ENCODE data around the gene ARID1B.
A peak's percentile ranks its signal among the peaks of the same experiment; 100 is the strongest.

ARID1B gene

DNA sequence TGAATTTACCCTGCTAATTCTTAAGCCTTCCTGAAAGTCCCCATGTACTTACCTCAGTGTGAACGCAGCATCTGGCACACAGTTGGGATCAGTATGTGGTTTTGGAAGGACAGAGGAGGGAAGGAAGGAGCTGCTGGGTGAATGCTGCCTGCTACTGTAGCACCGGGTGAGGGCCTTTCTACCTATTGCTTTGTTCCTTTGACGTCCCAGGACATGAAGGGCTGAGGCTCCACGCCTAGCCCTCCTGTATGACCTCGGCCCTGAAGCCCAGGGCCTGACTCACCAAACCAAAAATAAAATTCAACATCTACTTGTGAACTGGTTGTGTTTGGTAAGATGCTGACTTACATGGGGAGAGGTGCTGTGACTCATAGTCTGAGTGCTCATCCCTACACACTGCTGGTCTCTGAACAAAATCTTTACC lies 51.1 kb downstream of the ARID1B start:
- DNase-seq = no peak

DNA sequence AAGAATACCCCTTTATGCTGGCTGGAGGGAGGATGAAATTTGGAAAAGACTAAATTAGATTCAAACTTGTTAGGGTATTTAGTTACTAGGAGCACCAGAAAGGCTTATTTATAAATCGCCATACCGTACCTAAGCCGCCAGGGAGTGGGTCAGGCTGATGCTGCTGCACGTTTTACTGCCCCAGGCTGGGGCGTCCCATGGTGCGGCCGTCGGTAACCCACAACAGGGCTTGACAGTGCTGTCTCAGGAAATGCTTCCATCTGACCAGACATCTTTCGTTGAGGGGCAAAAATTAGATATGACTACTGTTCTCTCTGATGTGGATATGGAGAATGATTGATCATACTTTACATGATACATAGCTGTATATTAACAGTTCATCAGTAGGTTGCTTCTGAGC lies 52.9 kb downstream of the ARID1B start:
- DNase-seq = no peak

GRCh38 chr6:156832231-156832647 lies 55.1 kb downstream of the ARID1B start:
- peak in 1 of 2 donors; percentile 23 for DNase-seq

- DNase-seq = no peak
These were observed 55.5 kb downstream of the ARID1B start for GRCh38 chr6:156832669-156833068.

GRCh38 chr6:156833755-156834154 lies 56.6 kb downstream of the ARID1B start:
- no peak for DNase-seq

DNA sequence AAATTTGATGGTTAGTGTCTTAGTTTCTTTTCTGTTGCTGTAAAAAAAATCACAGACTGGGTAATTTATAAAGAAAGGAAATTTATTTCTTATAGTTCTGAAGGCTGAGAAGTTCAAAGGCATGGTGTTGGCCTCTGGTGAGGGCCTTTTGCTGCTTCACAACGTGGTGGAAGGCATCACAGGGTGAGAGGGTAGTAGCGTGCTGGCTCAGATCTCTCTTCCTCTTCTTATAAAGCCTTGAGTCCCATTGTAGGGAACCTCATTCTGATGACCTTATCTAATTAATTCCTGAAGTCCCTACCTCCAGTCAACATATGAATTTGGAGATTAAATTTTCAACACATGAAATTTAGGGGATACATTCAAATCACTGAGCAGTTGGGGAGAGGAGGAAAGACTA lies 62.0 kb downstream of the ARID1B start:
- DNase-seq = no peak

DNA sequence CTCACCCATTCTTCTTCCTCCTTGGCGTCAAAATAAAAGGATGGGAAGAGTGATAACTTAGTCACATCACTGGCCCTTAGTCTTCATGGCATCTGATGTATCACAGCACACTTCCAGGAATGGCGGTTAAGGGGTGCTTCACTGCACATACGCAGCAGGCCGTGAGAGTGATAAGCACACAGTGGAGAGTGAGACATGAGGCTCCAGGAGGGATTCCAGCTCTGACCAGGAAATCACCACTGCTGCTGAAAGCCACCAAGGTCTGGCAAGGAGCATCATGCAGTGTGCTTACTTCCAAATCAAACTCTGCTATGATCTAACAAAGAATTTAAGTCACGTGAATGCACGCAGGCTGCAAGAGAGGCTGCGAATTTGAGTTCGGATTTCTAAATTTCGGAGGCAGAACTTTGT lies 62.4 kb downstream of the ARID1B start:
- DNase-seq = no peak

DNA sequence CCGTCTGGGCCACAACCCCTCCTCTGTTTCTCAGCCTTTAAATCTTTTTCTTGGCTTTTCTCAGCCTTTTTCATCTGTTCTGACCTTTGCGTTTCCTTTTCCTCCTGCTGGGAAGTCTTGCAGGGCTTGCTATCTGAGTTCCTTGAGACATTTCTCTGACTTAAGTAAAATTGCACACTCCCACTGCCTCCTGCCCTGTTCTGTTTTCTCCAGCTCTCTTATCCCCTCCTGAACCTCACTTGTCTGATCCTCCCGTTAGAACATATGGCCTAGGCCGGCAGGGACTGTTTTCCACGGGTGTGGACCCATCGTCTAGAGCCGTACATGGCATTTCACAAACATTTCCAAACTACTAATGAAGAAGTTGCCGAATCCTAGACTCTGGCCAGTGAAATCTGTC lies 63.0 kb downstream of the ARID1B start:
- no peak for DNase-seq

- DNase-seq = no peak
These were observed 63.4 kb downstream of the ARID1B start for GRCh38 chr6:156840606-156841005.

GRCh38 chr6:156841508-156841907 lies 64.3 kb downstream of the ARID1B start:
- DNase-seq = no peak

DNA sequence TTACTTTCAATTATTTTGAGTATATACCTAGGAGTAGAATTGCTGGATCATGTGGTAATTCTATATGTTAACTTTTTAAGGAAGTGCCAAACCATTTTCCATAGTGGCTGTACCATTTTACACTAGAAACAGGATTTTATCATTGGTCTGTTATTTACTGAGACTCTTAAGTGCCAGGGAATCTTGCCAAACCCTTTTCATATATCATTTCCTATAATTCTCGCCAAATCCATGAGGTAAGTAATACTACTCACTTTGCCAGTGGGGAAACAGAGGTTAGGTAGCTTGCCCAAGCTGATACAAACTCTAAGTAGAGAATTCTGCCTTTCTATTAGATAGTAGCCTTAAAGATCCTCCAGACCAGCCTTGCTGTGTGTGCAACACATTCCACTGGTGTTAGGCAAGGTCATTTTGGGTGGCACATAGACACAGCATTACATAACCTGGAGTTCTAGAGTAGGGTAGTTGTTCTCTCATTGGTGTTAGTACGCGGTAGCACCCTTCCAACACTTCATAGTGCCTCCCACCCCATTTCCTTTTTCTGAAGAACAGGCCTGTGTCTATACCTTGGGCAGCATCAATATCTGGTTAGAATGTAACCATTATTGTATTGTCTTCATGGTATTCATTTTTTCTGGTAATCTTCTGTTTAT lies 65.5 kb downstream of the ARID1B start:
- DNase-seq = no peak

- no peak for DNase-seq
These were observed 66.9 kb downstream of the ARID1B start for GRCh38 chr6:156844089-156844488.

DNA sequence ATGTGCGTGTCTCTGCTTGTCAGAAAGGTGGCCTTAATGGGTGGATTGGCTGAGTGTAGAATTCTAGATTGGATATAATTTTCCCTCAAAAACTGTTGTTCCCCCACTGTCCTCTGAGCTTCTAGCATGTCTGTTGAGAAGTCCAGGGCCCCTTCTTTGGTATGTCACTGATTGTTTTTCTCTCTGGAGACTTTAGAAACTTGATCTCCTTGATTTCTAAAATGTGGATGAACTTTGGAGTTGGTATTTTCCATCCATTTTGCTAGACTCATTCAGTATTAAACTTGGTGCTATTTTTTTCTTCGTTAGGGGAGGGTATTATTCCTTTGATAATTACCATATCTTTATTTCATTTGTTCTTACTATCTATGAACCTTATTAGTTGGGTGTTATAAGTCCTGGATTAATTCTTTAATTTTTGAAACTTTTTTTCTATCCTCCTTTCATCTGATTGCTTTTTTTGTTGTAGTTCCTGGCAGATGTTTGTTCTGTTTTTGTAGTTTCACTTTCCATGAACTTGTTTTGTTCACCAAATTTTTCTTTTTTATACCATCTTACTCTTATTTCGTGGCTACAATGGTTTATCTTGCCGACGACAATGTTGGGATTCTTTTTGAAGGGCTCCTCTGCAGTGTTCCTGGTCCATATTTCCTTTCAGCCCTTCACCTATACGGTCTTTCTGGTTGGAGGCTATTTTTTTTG lies 68.4 kb downstream of the ARID1B start:
- no peak for DNase-seq

GRCh38 chr6:156846845-156847599 lies 69.8 kb downstream of the ARID1B start:
- no peak for DNase-seq

DNA sequence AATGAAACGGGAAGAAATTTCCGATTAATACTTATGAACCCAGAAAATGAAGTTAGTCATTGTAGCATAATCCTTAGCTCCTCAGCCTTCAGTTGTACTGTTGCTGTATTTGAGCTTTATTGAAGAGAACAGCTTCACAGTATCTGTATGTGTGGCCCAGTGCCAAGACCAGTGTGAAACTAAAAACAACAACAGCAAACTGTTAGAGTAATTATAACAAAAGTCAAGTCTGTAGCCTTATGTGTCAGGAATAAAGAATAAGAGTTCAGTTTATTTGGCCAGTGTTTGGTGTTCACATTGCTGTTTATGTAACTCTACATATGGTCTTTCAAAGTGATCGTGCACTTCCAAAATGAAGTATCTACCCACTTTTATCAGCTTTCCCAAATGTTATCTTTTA lies 70.9 kb downstream of the ARID1B start:
- DNase-seq = no peak

- DNase-seq = no peak
These were observed 71.4 kb downstream of the ARID1B start for GRCh38 chr6:156848533-156848932.

GRCh38 chr6:156849806-156850205 lies 72.6 kb downstream of the ARID1B start:
- DNase-seq = no peak

DNA sequence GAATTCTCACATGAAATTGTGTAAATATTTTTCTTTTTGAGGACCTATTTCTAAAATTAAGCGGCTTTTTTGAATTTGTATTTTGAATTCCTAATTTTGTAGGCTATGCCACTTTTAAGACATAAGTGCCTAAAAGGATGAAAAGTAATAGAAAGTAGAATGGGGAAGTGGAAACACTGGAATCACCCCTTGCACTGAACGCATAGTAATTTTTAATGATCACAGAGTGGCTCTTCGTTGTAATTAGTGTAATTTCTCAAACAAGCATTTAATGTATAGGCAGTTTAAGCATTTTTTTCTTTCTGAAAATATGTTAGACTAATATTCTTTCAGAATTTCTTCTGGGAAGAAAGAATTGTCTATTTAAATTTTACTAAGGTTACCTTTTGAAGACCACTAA lies 73.2 kb downstream of the ARID1B start:
- no peak for DNase-seq

DNA sequence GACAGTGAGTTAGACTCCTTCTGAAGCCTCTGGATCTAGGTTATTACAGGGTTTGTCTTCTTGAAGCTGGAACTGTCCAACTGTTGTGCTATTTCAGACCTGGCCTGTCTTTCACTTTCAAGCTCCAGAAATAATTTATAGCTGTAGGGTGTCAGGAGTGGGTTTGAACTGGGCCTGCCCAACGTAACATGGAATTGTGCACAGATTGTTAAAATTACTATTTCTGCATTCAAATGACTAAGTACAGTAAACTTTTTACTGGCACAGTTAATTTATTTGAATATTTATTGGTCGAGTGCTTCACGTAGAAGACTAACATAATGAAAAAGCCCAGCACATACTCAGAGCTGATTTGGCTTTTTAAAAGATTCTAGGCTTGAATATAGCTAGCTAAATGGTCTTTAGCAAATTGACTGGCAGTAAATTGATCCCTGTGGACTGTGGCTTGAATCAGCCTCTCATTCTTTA lies 74.3 kb downstream of the ARID1B start:
- no peak for DNase-seq

DNA sequence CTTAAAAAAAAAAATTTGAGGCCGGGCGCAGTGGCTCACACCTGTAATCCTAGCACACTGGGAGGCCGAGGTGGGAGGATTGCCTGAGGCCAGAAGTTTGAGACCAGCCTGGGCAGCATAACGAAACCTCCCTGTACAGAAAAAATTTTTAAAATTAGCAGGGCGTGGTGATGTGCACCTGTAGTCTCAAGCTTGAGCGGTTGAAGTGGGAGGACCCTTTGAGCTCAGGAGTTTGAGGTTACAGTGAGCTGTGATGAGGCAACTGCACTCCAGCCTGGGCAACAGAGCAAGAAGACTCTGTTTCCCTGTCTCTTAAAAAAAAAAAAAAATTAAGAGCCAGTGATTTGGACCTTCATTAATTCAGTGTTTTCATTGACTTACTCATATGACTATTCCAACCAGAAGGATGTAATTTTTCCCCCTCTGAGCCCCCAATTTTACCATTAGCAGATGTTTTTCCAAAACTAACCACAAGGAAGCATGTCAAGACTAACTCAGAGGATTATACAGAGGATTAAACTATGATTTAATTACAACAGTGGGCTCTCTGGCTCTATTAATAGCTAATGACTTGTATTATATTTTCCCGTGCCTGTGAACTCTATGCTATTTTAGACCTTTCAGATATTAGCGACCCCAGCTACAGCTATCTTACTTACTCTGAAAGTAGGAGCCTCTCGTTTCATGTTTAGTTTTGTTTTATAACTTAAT lies 75.1 kb downstream of the ARID1B start:
- peak in 1 of 2 donors; percentile 23 for DNase-seq

DNA sequence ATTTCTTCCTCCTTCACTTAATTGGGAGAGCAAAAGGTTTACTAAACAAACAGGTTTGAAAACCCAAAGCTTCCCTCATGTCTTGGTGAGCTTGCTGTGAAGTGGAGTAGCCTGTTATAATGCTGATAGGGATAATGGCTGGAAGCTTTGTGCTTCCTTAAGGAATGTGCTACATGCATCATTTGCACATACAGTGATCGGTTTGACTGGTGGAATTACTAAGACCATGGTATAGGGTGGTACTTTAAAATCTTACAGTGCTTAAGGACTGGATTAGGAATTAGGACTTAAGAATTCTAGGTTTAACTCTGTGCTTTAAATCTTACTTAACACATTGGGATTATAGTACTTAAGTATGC lies 75.7 kb downstream of the ARID1B start:
- DNase-seq = no peak

- no peak for DNase-seq
These were observed 76.6 kb downstream of the ARID1B start for GRCh38 chr6:156853733-156854132.

DNA sequence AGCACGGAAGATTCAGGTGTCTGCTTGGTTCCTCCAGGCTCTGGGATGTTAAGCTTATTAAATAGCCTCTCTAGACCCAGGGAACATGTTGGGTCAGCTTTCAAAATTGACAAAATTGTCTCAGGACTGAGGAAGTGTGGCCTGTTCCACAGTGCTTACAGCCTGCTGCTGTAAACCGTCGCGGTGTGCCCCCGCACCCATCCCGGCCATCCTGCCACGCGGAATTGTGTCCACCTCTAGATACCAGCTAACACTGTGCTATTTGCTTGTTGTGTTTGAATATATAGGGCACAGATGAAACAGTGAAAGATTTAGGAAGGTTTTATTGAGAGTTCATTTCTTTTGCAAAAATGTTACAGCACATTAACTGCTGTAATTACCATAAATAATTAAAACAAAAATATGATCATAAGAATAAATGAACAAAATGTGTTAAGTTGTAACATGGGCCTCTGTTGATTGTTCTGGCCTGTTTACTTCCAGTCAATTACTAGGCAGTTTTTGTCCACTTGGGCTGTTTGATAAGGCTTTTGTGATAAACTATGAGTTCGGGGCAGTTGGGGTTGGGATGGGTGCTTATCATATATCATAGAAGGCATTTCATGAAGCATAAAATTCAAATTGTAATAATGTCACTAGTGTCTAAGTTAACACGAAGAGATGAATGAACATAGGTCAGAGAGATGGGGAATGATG lies 77.4 kb downstream of the ARID1B start:
- no peak for DNase-seq
